Mesothelial cell of epicardium (in vitro differentiated cells): ENCODE data around the gene NOL8. TPM values are rescaled to one million over a fixed set of nuclear protein-coding genes. Genes with fewer than 3 reads are reported as not detected.

ENCODE experiments used
- DNase-seq, 2 experiments: peaks; one replicate each; pipeline ENCODE4 v3.0.0; 2021; ENCODE audit warnings: low spot score in 2 of 2; ENCODE audit not compliant: unreplicated experiment in 2 of 2
- H3K27ac Mint-ChIP-seq: 2 replicates; pipeline ENCODE4 v1.8.0; 2021; ENCODE audit warnings: mixed read lengths
- H3K27me3 Mint-ChIP-seq: 2 replicates; pipeline ENCODE4 v1.8.0; 2021; ENCODE audit warnings: low read depth, mixed read lengths
- H3K36me3 Mint-ChIP-seq: 2 replicates; pipeline ENCODE4 v1.8.0; 2021; ENCODE audit warnings: mixed read lengths
- H3K4me1 Mint-ChIP-seq: 2 replicates; pipeline ENCODE4 v1.8.0; 2021; ENCODE audit warnings: mixed read lengths
- H3K4me3 Mint-ChIP-seq: 2 replicates; pipeline ENCODE4 v1.8.0; 2021; ENCODE audit warnings: mild to moderate bottlenecking, moderate library complexity, mixed read lengths
- H3K9me3 Mint-ChIP-seq: 2 replicates; pipeline ENCODE4 v1.8.0; 2021; ENCODE audit warnings: mixed read lengths
- CTCF ChIP-seq: fragments of 200-600 bp; sonication (generic); IDR thresholded peaks from one replicate; pipeline ENCODE4 v1.5.0; 2021; ENCODE audit warnings: antibody characterized with exemption; ENCODE audit not compliant: unreplicated experiment
- total RNA-seq: library from RNA; stranded (reverse); gene quantifications from 3 replicates; pipeline ENCODE4 v1.2.1, GENCODE V29; 2021

Gene NOL8
- total RNA-seq, 1 donor from 2014 or later = 42.7 TPM

GRCh38 chr9:92289708-92290390 is 35.3 kb downstream of the NOL8 start:
- Mint-ChIP-seq H3K9me3 (peaks cover 6% of the 10 kb centered on the region), H3K27ac (no peak overlapping the region), H3K27me3 (no peaks in the 10 kb centered on the region), H3K4me1 (peaks cover 27% of the 10 kb centered on the region), H3K36me3 (peaks cover 32% of the 10 kb centered on the region), H3K4me3 (no peak overlapping the region)
- TF ChIP-seq CTCF = no peak
- DNase-seq = no peak

GRCh38 chr9:92279302-92279701 is 45.8 kb downstream of the NOL8 start:
- DNase-seq = no peak
- Mint-ChIP-seq H3K27ac (no peak overlapping the region), H3K36me3 (peaks cover 51% of the 10 kb centered on the region), H3K9me3 (no peaks in the 10 kb centered on the region), H3K4me3 (no peak overlapping the region), H3K4me1 (no peaks in the 10 kb centered on the region), H3K27me3 (no peaks in the 10 kb centered on the region)
- TF ChIP-seq CTCF = no peak

- no peak for DNase-seq
- Mint-ChIP-seq H3K27ac (no peak overlapping the region), H3K27me3 (no peaks in the 10 kb centered on the region), H3K36me3 (peaks cover 56% of the 10 kb centered on the region), H3K9me3 (no peaks in the 10 kb centered on the region), H3K4me1 (no peaks in the 10 kb centered on the region), H3K4me3 (no peak overlapping the region)
- no peak for TF ChIP-seq CTCF
These were observed 47.0 kb downstream of the NOL8 start for GRCh38 chr9:92278110-92278509.

- Mint-ChIP-seq H3K27me3 (no peaks in the 10 kb centered on the region), H3K9me3 (no peaks in the 10 kb centered on the region), H3K4me1 (no peaks in the 10 kb centered on the region), H3K27ac (no peak overlapping the region), H3K36me3 (peaks cover 59% of the 10 kb centered on the region), H3K4me3 (no peak overlapping the region)
- no peak for DNase-seq
- no peak for TF ChIP-seq CTCF
These were observed 48.7 kb downstream of the NOL8 start for GRCh38 chr9:92276331-92277032.

- Mint-ChIP-seq H3K4me3 (no peak overlapping the region), H3K4me1 (no peaks in the 10 kb centered on the region), H3K9me3 (no peaks in the 10 kb centered on the region), H3K27ac (no peak overlapping the region), H3K36me3 (peaks cover 60% of the 10 kb centered on the region), H3K27me3 (no peaks in the 10 kb centered on the region)
- no peak for DNase-seq
- TF ChIP-seq CTCF = no peak
These were observed 49.6 kb downstream of the NOL8 start for GRCh38 chr9:92275541-92275940.
